Measurements from ENCODE around the gene ANGPTL8. TPM values are rescaled to one million over a fixed set of nuclear protein-coding genes. Genes with fewer than 3 reads are reported as not detected.

ANGPTL8 gene
- total and polyA plus RNA-seq, 12 donors, result 0.33 to 10.0 (median 0.91) TPM; not detected in 4

DNA sequence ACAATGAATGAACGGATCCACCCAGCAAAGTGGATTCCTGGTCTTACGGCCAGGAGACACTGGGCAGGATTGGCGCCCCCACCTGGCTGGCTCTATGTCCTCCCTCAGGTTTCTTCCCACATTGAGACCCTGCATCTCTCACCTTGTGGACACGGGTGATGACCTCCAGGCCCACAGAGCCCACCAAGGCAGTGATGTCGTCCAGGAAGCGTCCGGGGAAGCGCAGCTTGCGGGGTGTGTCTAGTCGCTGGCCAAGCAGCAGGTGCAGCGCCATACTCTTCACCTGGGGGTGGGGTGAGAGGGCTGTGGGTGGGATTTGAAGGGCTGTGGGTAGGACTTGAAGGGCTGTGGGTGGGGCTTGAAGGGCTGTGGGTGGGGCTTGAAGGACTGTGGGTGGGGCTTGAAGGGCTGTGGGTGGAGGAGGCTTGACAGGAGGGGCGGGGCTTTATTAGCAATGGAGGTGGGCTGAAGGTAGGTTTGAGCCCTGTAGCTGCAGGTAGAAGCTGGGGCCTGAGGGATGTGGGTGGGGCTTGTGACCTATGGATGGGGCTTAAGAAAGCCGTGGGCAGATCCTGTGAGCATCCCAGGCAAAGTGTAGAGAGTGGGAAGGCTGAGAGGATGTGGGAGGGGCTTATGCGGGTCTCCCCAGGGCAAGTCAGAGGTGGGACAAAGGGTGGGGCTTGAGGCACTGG, 12.1 kb upstream of the ANGPTL8 start:
- TF ChIP-seq, protein P1, sequence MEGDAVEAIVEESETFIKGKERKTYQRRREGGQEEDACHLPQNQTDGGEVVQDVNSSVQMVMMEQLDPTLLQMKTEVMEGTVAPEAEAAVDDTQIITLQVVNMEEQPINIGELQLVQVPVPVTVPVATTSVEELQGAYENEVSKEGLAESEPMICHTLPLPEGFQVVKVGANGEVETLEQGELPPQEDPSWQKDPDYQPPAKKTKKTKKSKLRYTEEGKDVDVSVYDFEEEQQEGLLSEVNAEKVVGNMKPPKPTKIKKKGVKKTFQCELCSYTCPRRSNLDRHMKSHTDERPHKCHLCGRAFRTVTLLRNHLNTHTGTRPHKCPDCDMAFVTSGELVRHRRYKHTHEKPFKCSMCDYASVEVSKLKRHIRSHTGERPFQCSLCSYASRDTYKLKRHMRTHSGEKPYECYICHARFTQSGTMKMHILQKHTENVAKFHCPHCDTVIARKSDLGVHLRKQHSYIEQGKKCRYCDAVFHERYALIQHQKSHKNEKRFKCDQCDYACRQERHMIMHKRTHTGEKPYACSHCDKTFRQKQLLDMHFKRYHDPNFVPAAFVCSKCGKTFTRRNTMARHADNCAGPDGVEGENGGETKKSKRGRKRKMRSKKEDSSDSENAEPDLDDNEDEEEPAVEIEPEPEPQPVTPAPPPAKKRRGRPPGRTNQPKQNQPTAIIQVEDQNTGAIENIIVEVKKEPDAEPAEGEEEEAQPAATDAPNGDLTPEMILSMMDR (IDR thresholded peaks at IDR 0.05), result no peak
- no peak for TF ChIP-seq POLR2A (IDR thresholded peaks at IDR 0.05)
- DNase-seq, result no peak
- H3K9me3 ChIP-seq (replicated peaks in 1 of 3), result no peaks in the 10 kb centered on the region
- H3K4me3 ChIP-seq, result no peak overlapping the region
- no peaks in the 10 kb centered on the region for H3K27me3 ChIP-seq
- 87 to 90% (median 89%) methylated on average over 12 to 14 of the region's 14 CpGs for WGBS, 4 donors
- intact Hi-C loops (cut with DNase I), result no loop called here
- H3K4me1 ChIP-seq (replicated peaks in 1 of 2), result no peaks in the 10 kb centered on the region
- peaks cover 0 to 8% of the 10 kb centered on the region in 2 donors for H3K36me3 ChIP-seq (replicated peaks in 1 of 2)
- H3K27ac ChIP-seq, result no peak overlapping the region

GRCh38 chr19:11230621-11231386, 8.6 kb upstream of the ANGPTL8 start:
- no peaks in the 10 kb centered on the region for H3K9me3 ChIP-seq (replicated peaks in 1 of 3)
- H3K4me3 ChIP-seq, result no peak overlapping the region
- TF ChIP-seq POLR2A (IDR thresholded peaks at IDR 0.05), result no peak
- TF ChIP-seq, protein P1 (IDR thresholded peaks at IDR 0.05), result no peak
- intact Hi-C loops (cut with DNase I), result no loop called here
- H3K36me3 ChIP-seq (replicated peaks in 1 of 2), result peaks cover 0 to 6% of the 10 kb centered on the region in 2 donors
- peak in 1 of 7 donors; percentile 33 for DNase-seq
- H3K27ac ChIP-seq, result no peak overlapping the region
- no peaks in the 10 kb centered on the region for H3K27me3 ChIP-seq
- H3K4me1 ChIP-seq (replicated peaks in 1 of 2), result no peaks in the 10 kb centered on the region
- WGBS, 4 donors, result 75 to 86% (median 79%) methylated on average over 5 to 7 of the region's 7 CpGs

DNA sequence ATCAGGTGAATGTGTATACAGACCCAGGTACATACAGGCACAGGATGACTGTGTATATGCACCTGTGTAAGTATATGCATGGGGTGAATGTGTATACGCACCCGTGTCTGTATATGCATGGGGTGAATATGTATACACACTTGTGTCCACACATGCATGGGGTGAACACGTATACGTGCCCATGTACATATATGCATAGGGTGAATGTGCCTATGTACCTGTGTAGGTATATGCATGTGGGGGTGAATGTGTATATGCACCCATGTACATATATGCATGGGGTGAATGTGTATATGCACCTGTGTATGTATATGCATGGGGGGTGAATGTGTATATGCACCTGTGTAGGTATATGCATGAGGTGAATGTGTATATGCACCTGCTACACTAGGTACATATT, 6.9 kb upstream of the ANGPTL8 start:
- DNase-seq, result no peak
- Histone ChIP-seq H3K36me3 (replicated peaks in 1 of 2) (peaks cover 0 to 6% of the 10 kb centered on the region in 2 donors), H3K27me3 (no peaks in the 10 kb centered on the region), H3K4me1 (replicated peaks in 1 of 2) (no peaks in the 10 kb centered on the region), H3K9me3 (replicated peaks in 1 of 3) (no peaks in the 10 kb centered on the region), H3K27ac (no peak overlapping the region), H3K4me3 (no peak overlapping the region)
- intact Hi-C loops (cut with DNase I), result no loop called here
- 82 to 92% (median 90%) methylated on average over 4 of the region's 4 CpGs for WGBS, 4 donors
- TF ChIP-seq POLR2A (IDR thresholded peaks at IDR 0.05), result no peak
- TF ChIP-seq, protein P1 (IDR thresholded peaks at IDR 0.05), result no peak

GRCh38 chr19:11233073-11233472, 6.3 kb upstream of the ANGPTL8 start:
- H3K4me3 ChIP-seq, result no peak overlapping the region
- H3K27ac ChIP-seq, result no peak overlapping the region
- TF ChIP-seq, protein P1 (IDR thresholded peaks at IDR 0.05), result no peak
- no peak for TF ChIP-seq POLR2A (IDR thresholded peaks at IDR 0.05)
- no peak for DNase-seq
- intact Hi-C loops (cut with DNase I), result no loop called here
- no peaks in the 10 kb centered on the region for H3K9me3 ChIP-seq (replicated peaks in 1 of 3)
- 87 to 95% (median 89%) methylated on average over 13 to 15 of the region's 15 CpGs for WGBS, 4 donors
- peaks cover 0 to 6% of the 10 kb centered on the region in 2 donors for H3K36me3 ChIP-seq (replicated peaks in 1 of 2)
- H3K27me3 ChIP-seq, result no peaks in the 10 kb centered on the region
- H3K4me1 ChIP-seq (replicated peaks in 1 of 2), result no peaks in the 10 kb centered on the region

Measured in adrenal gland (tissue), 12 donors.